Activated T-helper 9 cell treated with anti-CD3 and anti-CD28 coated beads, Interleukin-2, amount 50 U/mL, for 16 hours (primary cell): ENCODE results near the gene ZNF668.

Experiments used
- DNase-seq: peaks from one replicate; pipeline ENCODE4 v3.0.0-alpha.2; 2020; ENCODE audit warnings: low read depth

ZNF668 gene

GRCh38 chr16:31073970-31074813 lies at the start of gene ZNF668, which contains the start of gene ZNF646:
Gene ZNF668 (minus strand): TSS chr16:31074240. CDS start chr16:31064459, 9,781 bp downstream.
Gene ZNF646 (plus strand): TSS chr16:31074422. CDS start chr16:31076325, 1,903 bp downstream.
- DNase-seq, result peak; percentile 96

GRCh38 chr16:31120129-31120528 lies 46.1 kb upstream of the ZNF668 start:
- no peak for DNase-seq

DNA sequence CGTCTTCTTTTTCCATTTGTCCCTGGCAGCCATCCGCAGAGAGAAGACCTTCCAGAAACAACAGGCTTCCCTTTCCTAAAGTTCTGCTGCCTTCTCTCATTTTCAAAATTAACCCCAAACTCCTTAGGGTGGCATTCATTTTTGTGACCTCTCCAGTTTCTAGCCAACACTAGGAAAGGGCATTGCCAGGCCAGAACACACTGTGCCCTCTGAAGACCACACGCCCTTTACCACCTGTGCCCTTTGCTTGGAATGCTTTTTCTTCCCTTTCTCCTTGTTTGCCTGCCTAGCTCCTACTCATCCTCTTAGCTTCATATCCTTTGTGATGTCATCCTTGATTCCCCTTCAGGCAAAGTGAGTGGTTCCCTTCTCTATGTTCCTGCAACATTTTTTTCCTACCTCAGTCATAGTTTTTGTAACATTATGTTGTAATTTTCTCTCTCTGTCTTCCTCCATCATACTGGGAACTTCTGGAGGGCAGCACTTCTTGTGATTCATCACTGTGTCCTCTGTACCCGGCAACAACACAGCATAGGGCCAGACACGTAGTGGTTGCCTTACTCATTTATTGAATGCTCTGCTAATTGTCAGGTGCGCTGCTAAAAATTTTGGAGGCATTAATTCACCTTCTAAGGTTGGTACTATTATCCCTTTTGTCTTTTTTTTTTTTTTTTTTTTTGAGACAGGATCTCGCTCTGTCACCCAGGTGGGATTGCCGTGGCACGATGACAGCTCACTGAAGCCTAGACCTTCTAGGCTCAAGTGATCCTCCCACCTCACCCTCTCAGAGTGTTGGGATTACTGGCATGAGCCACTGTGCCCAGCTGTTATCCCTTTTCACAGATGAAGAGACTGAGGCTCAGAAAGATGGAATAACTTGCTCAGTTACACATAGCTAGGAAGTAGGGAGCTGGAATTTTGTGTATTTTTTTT lies 44.4 kb upstream of the ZNF668 start:
- DNase-seq, result no peak

- DNase-seq, result peak; percentile 95
Measured at GRCh38 chr16:31117384-31118222, 43.6 kb upstream of the ZNF668 start, which contains the start of gene KAT8. Gene KAT8 (plus strand): TSS chr16:31117664. CDS start chr16:31117682, 18 bp downstream.

- DNase-seq, result no peak
Measured at GRCh38 chr16:31114468-31114867, 40.4 kb upstream of the ZNF668 start.

- no peak for DNase-seq
Measured at GRCh38 chr16:31113121-31114120, 39.4 kb upstream of the ZNF668 start.

GRCh38 chr16:31112711-31113110 lies 38.7 kb upstream of the ZNF668 start:
- no peak for DNase-seq

DNA sequence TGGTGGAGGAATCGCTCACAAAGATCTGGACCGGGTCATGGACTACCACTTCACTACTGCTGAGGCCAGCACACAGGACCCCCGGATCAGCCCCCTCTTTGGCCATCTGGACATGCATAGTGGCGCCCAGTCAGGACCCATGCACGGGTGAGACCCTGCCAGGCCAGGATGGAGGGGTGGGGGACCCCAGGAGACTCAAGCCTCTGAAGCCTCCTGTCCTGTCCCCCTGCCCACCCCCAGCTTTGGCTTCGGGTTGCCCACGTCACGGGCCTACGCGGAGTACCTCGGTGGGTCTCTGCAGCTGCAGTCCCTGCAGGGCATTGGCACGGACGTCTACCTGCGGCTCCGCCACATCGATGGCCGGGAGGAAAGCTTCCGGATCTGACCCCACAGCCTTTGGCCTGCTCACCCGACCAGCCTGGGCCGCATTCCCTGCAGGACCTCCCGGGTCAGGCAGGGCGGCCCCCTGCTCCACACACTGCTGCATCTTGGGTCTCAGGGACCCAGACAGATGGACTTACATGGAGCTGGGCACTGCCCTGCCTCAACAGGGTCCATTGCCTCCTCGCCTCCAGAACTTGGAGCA lies 37.9 kb upstream of the ZNF668 start:
- DNase-seq, result no peak

- no peak for DNase-seq
Measured at GRCh38 chr16:31110106-31111034, 36.3 kb upstream of the ZNF668 start.

DNA sequence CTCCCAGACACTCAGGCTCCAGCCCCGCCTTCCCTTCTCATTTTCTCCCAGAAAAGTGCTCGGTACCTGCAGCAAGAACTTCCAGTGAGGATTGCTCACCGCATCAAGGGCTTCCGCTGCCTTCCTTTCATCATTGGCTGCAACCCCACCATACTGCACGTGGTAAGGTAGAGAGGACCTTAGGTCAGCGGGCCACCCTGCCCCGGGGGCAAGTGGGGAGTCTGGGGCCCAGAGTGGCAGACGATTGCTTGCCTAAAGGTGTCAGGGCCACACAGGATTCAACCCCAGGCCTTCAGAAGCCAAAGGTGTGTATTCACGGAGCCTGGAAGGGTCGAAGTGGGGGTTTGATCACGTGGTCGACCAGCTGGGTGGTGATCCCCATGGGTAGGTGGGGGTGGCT lies 35.6 kb upstream of the ZNF668 start:
- no peak for DNase-seq

DNA sequence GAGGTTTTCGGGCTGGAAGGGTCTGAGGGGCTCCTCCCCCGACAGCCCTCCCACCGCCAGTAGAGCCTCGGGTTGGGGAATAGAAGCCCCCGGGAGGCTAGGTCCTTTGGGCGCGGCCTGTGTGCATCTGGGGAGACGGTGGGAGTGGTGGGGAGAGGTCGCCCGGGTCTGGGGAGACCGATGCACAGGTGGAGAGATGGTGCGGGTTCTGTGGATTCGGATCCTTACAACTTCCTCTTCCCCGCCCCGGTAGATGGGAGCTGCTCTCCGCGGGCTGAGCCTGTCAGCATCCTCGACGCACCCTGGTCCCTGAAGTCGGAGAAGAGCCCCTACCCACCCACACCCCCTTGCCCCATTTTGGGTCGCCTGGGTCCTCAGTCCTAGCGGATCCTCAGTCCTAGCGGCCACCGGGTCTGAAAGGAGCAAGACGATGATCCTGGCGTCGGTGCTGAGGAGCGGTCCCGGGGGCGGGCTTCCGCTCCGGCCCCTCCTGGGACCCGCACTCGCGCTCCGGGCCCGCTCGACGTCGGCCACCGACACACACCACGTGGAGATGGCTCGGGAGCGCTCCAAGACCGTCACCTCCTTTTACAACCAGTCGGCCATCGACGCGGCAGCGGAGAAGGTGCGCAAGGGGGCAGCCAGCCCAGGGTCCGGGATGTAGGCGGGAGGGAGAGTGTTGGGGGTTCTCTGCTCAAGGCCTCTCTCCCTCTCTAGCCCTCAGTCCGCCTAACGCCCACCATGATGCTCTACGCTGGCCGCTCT lies 34.9 kb upstream of the ZNF668 start:
- DNase-seq, result no peak

DNA sequence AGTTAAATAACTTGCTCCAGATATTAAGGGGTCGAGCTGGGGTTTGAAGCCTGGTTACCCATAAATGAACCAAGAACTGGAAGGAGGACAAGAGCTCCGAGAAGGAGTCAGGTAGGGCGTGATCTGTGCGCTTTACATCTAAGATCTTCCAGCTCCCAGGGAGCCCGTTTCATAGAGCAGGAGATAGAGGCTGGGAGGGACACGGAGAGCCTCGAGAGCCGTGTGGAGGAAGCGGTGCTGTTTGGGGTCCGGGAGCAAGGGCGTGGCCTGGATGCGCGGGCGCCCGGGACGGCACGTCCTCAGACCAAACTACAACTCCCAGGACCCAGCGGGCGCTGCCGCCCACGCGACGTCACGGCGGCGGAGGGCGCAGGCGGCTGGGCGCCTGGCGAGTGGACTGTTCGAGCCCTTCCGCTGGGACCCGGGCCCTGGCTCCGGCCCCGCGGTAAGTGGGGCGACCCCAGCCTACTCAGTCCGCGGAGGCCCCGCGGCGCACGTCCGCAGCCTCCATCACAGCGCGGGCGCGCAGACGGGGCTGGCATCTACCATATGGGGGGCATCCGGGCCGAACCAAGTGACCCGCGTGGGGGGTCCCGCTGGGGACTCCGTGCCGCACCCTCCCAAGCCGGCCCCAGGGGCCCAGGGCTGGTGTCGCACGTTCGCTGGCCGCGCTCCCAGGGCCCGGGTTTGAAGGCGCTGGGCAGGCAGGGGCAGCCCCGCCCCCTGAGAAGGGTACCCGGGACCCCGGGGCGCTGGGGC lies 34.2 kb upstream of the ZNF668 start, which contains the start of gene BCKDK:
Gene BCKDK (plus strand): TSS at position 352 of the 759 bp plus-strand sequence. CDS start 838 bp downstream, outside the sequence.
- DNase-seq, result peak; percentile 63

DNA sequence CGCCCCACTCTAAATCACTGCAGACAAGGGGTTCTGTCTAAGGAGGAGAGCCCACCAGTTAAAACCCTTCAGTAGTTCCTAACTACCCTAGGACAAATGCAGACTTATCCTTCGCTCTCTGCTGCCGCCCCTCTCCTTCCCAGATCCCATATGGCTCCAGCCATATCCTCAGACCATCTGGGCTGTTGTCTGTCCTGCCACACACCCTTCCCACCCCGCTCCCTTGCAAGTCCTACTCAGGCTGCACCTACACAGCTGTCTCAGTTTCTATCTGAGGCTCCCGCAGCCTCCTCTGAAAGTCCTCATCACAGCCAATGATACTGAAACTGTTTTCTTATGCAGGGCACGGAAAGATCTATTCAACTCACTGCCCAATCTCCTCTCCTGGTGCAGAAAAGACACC lies 33.4 kb upstream of the ZNF668 start:
- DNase-seq, result no peak

- no peak for DNase-seq
Measured at GRCh38 chr16:31106509-31107464, 32.7 kb upstream of the ZNF668 start.

- DNase-seq, result peak; percentile 66
Measured at GRCh38 chr16:31105677-31106213, 31.7 kb upstream of the ZNF668 start.
